H54 (cell line): ENCODE data around the gene AGK.

ENCODE experiments used
- DNase-seq: peaks from one replicate; pipeline ENCODE4 v3.0.0; 2011; ENCODE audit warnings: low spot score, mixed read lengths; ENCODE audit not compliant: insufficient read length
- FAIRE-seq: peaks from 3 replicates; lab custom pipeline; 2011; peaks lifted over from hg19 to GRCh38; lab: Jason Lieb, UNC
- POLR2A ChIP-seq: IDR thresholded peaks from 2 replicates; pipeline ENCODE4 v1.6.1; 2011; ENCODE audit warnings: low read depth, mild to moderate bottlenecking, low read length

The AGK gene

DNA sequence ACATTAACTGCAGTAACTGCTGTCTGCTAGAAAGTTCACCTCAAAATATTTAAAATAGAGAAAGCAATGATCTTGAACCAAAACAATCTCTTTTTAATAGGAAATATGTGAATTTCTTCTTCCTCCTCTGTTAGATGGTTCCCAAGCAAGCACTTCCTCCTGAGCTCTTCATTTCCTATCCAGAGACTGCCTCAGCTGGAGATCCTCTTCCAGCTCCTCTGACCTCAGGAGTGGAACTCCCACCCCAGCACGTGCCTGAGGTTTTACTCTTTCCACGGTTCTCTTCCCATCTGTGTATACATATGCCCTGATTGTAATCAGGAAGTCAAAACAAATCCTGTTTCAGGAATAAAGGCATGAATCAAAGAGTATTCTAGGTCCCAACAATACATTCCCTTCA lies 145.1 kb downstream of the AGK start:
- TF ChIP-seq POLR2A: no peak
- DNase-seq (no peak), FAIRE-seq (no peak)

DNA sequence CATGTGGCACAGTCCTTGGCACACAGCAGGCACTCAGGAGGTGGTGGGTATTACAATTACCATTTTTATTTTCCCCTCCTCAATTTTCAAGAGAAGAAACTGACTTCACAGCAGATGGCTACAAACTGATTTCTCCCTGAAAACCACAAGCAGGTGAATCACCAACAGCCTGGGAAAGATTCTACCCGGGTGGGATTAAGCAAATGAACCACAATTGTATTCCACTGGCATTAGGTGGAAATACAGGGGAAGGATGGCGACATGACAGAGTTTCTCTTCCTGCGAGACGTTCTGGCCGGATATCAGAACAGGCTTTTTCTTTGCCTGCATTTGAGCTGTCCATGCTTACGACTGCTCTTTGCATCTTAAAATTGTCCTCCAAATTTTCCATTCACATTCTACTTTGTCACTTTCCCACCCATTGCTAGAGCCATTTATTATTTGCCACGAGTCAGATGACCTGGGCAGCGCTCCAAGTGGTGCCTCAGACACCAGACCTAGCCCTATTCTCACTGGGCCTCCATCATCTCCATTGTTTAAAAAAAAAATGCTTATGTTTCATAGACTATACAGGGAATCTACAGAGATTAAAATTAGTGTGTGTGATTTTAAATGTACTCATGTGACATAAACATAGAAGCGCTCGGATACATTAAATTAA lies 146.1 kb downstream of the AGK start:
- DNase-seq: peak; percentile 80
- peak; percentile 93 for FAIRE-seq
- TF ChIP-seq POLR2A: no peak

DNA sequence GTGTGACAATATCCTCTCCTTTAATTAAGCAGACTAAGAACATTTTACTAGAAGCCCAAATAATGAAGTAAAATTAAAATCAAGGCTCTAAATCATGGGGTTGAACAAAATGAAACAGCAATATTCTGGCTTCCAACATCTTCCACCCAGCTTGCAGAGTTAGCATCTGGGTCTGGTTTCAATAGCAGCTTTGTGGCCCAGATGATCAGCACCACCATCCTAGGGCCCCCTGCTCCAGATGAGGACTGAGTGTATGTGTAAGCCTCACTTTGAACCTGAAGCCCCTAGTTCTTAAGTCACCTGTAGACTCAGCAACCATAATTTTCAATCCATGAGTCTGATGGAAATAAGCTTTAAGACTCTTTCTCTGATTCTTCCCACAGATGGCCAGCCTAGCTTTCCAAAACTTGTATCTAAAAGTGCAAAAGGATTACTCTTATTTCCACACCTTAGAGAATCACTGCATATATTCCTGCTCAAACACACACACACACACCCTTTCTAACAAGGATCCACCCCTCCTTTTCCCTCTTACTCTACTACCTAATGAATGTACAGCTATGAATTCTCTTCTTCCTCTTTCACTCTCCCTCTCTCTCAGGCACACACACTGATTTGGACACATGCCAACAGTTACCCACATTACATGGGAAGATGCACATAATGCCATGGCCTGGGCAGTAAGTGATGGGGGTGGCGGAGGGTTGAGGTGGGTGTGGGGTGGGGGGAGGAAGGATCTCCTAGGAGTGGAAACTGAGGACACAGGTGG lies 147.2 kb downstream of the AGK start:
- no peak for FAIRE-seq
- no peak for TF ChIP-seq POLR2A
- no peak for DNase-seq

DNA sequence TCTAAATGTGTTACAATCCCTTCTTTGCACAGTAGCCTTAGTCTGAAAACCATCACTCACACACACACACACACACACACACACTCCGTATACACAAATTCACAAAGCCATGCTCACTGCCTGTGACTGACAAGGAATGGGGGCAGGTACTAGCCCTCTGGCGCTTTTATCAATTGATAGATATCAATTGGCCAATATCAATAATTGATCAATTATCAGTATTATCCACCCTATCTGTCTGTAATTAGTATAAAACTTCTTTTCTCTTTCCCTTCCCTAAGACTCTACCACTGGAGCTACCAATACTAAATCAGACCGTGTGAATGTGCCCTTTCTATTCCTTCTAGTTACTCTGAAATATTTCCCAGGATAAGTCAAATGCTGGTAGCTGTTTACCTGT lies 148.7 kb downstream of the AGK start:
- TF ChIP-seq POLR2A: no peak
- FAIRE-seq (no peak), DNase-seq (no peak)

DNA sequence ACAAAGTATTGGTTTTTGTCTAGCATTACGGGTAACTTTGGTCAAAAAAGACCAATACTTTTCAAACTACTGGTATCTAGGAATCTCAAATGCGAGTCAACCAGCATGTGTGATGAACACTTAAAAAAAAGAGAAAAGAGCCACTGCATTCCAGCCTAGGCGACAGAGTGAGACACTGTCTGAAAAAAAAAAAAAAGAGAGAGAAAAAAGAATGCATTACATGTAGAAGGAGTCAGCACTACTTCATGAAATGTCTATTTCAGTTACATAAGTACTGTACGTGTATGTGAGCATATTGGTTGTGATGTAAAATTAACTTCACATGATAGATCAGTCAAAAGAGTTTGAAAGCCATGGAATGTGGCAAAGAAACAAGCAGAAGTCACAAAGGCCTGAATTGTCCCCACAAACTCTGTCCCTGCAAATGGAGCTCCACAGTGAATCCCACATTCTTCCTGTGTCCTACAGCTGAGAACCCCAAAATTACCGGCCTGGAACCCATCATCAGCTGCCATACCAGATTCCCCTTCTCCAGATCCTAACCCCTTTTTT lies 149.2 kb downstream of the AGK start:
- FAIRE-seq (no peak), DNase-seq (no peak)

DNA sequence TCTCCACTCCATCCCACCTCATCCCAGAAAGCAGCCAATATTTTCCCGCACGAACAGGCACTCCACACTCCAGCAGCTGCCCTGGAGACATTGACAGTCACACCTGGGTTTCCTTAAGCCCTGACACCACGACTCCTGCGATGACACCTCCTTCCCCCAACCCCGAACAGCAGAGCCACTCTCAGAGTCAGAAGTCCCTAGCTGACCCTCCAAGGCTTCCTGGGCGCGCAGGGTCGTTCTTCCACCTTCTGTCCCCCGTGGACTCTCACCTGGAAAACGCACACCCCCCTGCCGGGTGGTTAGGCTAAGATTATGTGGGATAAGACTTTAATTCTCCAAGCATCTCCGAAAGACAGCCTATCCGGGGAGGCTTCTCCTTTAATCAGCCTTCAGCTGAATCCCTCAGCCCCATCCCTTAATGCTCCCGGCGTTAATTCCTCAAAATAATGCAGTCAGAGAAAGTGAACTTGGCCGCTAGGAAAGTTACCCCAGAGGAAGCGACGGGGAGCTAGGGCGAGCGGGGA lies 149.7 kb downstream of the AGK start:
- FAIRE-seq (no peak), DNase-seq (no peak)

More for the DNA sequence above, 149.2 kb downstream of the AGK start:
- no peak for TF ChIP-seq POLR2A

DNA sequence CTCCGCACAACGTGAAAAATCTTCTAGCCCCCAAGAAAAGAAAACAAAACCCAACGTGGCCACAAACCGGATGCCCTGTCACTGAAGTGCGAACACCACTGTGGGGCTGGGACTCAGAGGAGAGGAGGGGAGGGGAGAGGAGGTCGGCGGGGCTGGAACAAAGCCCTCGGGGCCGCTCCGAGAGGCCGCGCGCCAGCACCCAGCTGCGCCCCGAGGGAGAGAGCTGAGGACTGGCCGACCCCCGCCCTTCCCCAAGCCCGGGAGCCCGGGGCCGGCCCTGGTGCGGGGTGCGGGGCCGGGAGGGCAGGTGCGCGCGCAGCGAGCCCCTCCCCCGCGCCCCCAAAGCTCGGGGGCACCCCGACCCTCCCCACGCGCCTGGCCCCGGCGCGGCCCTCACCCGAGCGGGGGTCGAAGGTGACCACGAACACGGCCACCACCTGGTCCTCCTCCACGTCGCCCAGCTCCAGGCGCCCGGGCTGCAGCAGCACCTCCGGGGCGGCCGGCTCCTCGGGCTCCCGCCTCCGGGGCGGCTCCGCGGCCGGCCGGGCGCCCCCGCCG lies 150.4 kb downstream of the AGK start:
- no peak for TF ChIP-seq POLR2A
- DNase-seq (peak; percentile 38), FAIRE-seq (no peak)

More for the DNA sequence above, 149.7 kb downstream of the AGK start:
- TF ChIP-seq POLR2A: no peak

DNA sequence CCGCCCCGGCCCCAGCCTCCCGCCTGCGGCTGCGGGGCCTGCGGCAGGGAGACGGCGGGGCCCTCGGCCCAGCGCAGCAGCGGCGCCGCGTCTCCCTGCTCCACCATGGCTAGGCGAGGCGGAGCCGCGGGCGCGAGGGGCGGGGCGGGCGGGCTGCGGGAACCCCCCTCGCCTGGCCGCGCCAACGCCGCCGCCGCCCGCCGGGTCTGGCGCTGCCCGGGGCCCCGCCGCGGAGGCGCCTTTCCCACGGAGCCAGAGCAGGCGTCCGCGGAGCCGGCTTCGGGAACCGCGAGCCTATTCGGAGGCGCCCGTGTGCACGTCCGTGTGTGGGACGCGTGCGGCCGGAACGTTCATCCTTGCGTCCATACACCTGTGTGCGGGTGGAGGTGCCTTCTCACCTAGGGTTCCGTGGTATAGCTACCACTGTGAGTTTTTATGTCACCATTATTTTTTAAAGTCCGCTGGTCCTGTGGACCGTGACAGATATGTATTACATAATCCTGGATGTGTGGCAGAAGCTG lies 150.9 kb downstream of the AGK start, which contains the start of gene DENND11:
Gene DENND11 (minus strand): TSS at position 120 of the 521 bp plus-strand sequence. CDS start 13 bp downstream, at position 107.
- TF ChIP-seq POLR2A: peak; percentile 51
- FAIRE-seq (no peak), DNase-seq (peak; percentile 45)

DNA sequence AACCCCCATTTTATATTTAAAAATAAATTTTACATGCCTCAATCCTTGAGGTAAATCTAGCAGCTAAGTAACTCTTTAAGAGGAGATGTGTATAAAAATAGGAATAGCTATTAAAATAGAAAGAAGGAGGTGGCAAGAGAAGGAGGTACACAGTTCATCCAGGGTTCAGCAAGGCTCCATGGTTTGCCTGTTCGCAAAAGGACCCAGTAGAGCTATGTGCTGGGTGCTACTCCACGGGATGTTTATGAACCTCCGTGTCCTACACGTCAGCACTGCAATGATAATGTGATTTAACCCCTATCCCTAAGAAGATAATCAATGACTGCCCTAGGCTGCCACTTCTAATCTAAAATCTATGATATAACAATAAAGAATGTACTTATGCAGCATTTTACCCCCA lies 151.7 kb downstream of the AGK start:
- TF ChIP-seq POLR2A: no peak
- no peak for FAIRE-seq
- DNase-seq: no peak

DNA sequence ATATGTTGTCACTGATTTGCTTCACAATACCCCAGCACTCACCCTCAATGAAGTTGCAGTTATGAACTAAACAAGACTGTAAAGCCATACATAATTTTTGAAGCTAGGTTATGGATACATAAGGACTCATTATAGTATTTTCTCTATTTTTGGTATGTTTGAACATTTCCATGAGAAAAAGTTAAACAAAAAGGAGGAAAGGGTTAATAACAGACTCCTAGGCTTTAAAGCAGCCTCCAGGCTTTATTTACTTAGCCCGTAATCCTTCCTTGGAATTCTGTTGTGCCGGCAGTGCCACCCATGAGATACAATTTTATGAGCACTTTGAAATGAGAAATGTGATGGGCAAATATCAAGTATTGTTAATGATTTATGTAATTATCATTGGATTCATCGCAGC lies 152.9 kb downstream of the AGK start:
- TF ChIP-seq POLR2A: no peak
- DNase-seq: no peak

DNA sequence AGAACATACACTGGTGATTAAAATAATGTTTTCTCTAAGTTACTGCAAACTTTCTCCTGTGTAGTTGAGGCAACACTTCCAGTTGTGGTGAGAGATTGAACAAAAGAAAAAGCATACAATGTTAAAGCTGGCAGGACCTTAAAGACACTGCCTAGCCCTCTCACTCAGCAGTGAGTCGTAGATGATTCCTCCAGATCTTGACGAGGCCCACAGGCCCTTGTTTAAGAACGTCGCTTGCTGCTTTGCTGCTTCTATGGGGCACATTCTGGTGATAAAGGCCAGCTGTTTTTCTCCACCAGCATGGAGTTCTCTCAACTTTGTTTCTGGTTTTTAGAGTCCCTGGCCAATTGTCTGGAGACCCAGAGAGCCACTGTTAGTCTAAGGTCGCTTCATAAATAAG lies 153.5 kb downstream of the AGK start:
- no peak for TF ChIP-seq POLR2A
- no peak for FAIRE-seq
- no peak for DNase-seq

More for the DNA sequence above, 152.9 kb downstream of the AGK start:
- no peak for FAIRE-seq
